Loucy (cell line): ENCODE data around the gene GFER.

ENCODE experiments used
- H2AFZ ChIP-seq: fragments of 200-600 bp; sonication (generic); 2 replicates; pipeline ENCODE4 v1.6.0; 2016; ENCODE audit warnings: antibody characterized with exemption, mild to moderate bottlenecking, low read length, moderate library complexity
- H3F3A ChIP-seq: fragments of 200-600 bp; 2 replicates; pipeline ENCODE4 v1.6.0; 2016; ENCODE audit warnings: antibody characterized with exemption, low read depth, mild to moderate bottlenecking
- H3K27me3 ChIP-seq: fragments of 200-600 bp; sonication (generic); 2 replicates; pipeline ENCODE4 v1.6.1; 2014; ENCODE audit warnings: low read length, mild to moderate bottlenecking; ENCODE audit not compliant: insufficient read depth, poor library complexity, severe bottlenecking
- H3K36me3 ChIP-seq: fragments of 200-600 bp; sonication (generic); 2 replicates; pipeline ENCODE4 v1.6.1; 2016; ENCODE audit warnings: low read length; ENCODE audit not compliant: insufficient read depth
- H3K4me1 ChIP-seq: fragments of 200-600 bp; sonication (generic); 2 replicates; pipeline ENCODE4 v1.5.1; 2014; ENCODE audit warnings: low read length, mild to moderate bottlenecking; ENCODE audit not compliant: insufficient read depth, poor library complexity, severe bottlenecking
- H3K4me2 ChIP-seq: fragments of 200-600 bp; sonication (generic); 2 replicates; pipeline ENCODE4 v1.6.0; 2014; ENCODE audit warnings: antibody characterized with exemption, low read length, low read depth, mild to moderate bottlenecking; ENCODE audit not compliant: poor library complexity, severe bottlenecking
- H3K4me3 ChIP-seq: fragments of 200-600 bp; sonication (generic); 2 replicates; pipeline ENCODE4 v1.5.1; 2014; ENCODE audit warnings: low read length, mild to moderate bottlenecking, mixed read lengths; ENCODE audit not compliant: poor library complexity, severe bottlenecking
- H3K79me2 ChIP-seq: fragments of 200-600 bp; sonication (generic); 2 replicates; pipeline ENCODE4 v1.6.1; 2014; ENCODE audit warnings: low read length; ENCODE audit not compliant: insufficient read depth
- H3K9ac ChIP-seq: fragments of 200-600 bp; sonication (generic); 2 replicates; pipeline ENCODE4 v1.6.0; 2014; ENCODE audit warnings: mild to moderate bottlenecking, low read depth, low read length, moderate library complexity; ENCODE audit not compliant: poor library complexity, severe bottlenecking
- H3K9me2 ChIP-seq: fragments of 200-600 bp; sonication (generic); replicated peaks from 2 replicates; pipeline ENCODE4 v1.6.1; 2016; ENCODE audit warnings: low read depth, low read length, mixed read lengths
- H3K9me3 ChIP-seq: fragments of 200-600 bp; sonication (generic); 2 replicates; pipeline ENCODE4 v1.6.1; 2014; ENCODE audit warnings: mild to moderate bottlenecking, antibody characterized with exemption, low read length, low read depth; ENCODE audit not compliant: insufficient read depth
- H4K20me1 ChIP-seq: fragments of 200-600 bp; sonication (generic); 2 replicates; pipeline ENCODE4 v1.6.0; 2014; ENCODE audit warnings: antibody characterized with exemption, low read length, mild to moderate bottlenecking; ENCODE audit not compliant: insufficient read depth, poor library complexity, severe bottlenecking
- EZH2phosphoT487 ChIP-seq: fragments of 200-600 bp; IDR thresholded peaks from 2 replicates; pipeline ENCODE4 v1.6.1; 2018; ENCODE audit warnings: antibody characterized with exemption, mild to moderate bottlenecking, moderate library complexity, borderline replicate concordance
- TF ChIP-seq, protein P1 (sequence below): fragments of 200-600 bp; sonication (generic); conservative IDR thresholded peaks from 2 replicates; pipeline ENCODE4 v1.5.1; 2014; ENCODE audit warnings: mild to moderate bottlenecking, antibody characterized with exemption, low read length

The GFER gene

GRCh38 chr16:1991948-1992703, 8.1 kb downstream of the GFER start:
- no peaks in the 10 kb centered on the region for H3K4me1 ChIP-seq
- H4K20me1 ChIP-seq: no peaks in the 10 kb centered on the region
- H3K27me3 ChIP-seq: no peaks in the 10 kb centered on the region
- no peak overlapping the region for H3K4me2 ChIP-seq
- no peaks in the 10 kb centered on the region for H3K9me2 ChIP-seq
- TF ChIP-seq, protein P1, sequence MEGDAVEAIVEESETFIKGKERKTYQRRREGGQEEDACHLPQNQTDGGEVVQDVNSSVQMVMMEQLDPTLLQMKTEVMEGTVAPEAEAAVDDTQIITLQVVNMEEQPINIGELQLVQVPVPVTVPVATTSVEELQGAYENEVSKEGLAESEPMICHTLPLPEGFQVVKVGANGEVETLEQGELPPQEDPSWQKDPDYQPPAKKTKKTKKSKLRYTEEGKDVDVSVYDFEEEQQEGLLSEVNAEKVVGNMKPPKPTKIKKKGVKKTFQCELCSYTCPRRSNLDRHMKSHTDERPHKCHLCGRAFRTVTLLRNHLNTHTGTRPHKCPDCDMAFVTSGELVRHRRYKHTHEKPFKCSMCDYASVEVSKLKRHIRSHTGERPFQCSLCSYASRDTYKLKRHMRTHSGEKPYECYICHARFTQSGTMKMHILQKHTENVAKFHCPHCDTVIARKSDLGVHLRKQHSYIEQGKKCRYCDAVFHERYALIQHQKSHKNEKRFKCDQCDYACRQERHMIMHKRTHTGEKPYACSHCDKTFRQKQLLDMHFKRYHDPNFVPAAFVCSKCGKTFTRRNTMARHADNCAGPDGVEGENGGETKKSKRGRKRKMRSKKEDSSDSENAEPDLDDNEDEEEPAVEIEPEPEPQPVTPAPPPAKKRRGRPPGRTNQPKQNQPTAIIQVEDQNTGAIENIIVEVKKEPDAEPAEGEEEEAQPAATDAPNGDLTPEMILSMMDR: no peak
- TF ChIP-seq EZH2phosphoT487: no peak
- no peak overlapping the region for H3K9ac ChIP-seq
- H3K79me2 ChIP-seq: no peaks in the 10 kb centered on the region
- H3K9me3 ChIP-seq: no peaks in the 10 kb centered on the region
- H3K36me3 ChIP-seq: peaks cover under 1% of the 10 kb centered on the region; the same call in 1 of the 2 replicates
- no peaks in the 10 kb centered on the region for H3F3A ChIP-seq
- no peak overlapping the region for H2AFZ ChIP-seq
- H3K4me3 ChIP-seq: no peak overlapping the region

- Histone ChIP-seq H3K36me3 (peaks cover 3% of the 10 kb centered on the region; the same call in 1 of the 2 replicates), H3K9me3 (no peaks in the 10 kb centered on the region), H3K9ac (no peak overlapping the region), H3F3A (no peaks in the 10 kb centered on the region), H2AFZ (no peak overlapping the region), H3K27me3 (no peaks in the 10 kb centered on the region), H4K20me1 (no peaks in the 10 kb centered on the region), H3K79me2 (no peaks in the 10 kb centered on the region), H3K9me2 (no peaks in the 10 kb centered on the region), H3K4me2 (no peak overlapping the region), H3K4me3 (no peak overlapping the region), H3K4me1 (no peaks in the 10 kb centered on the region)
- no peak for TF ChIP-seq EZH2phosphoT487
- TF ChIP-seq, protein P1: no peak
Measured at GRCh38 chr16:1992704-1993317, 8.8 kb downstream of the GFER start.

GRCh38 chr16:1993731-1994131, 9.7 kb downstream of the GFER start:
- no peaks in the 10 kb centered on the region for H3K27me3 ChIP-seq
- H3K4me2 ChIP-seq: no peak overlapping the region
- no peaks in the 10 kb centered on the region for H3F3A ChIP-seq
- H3K79me2 ChIP-seq: no peaks in the 10 kb centered on the region
- H3K9me3 ChIP-seq: no peaks in the 10 kb centered on the region
- TF ChIP-seq EZH2phosphoT487: no peak
- TF ChIP-seq, protein P1: no peak
- H4K20me1 ChIP-seq: no peaks in the 10 kb centered on the region
- H3K9me2 ChIP-seq: no peaks in the 10 kb centered on the region
- H3K9ac ChIP-seq: no peak overlapping the region
- H2AFZ ChIP-seq: no peak overlapping the region
- peaks cover 3% of the 10 kb centered on the region; the same call in 1 of the 2 replicates for H3K36me3 ChIP-seq
- no peak overlapping the region for H3K4me3 ChIP-seq
- H3K4me1 ChIP-seq: no peaks in the 10 kb centered on the region
